GM18868 (cell line): Measurements from ENCODE around the gene PBX2.
"Not testable (repeated sequence)": the region's sequence is repeated elsewhere in the genome, so short reads cannot be mapped to it uniquely, and the experiment has no call there.

Experiments
- ATAC-seq: cut with Tn5 transposase; IDR thresholded peaks from one replicate; pipeline ENCODE4 v1.9.1; 2021; ENCODE audit warnings: mild to moderate bottlenecking, moderate library complexity; ENCODE audit not compliant: unreplicated experiment

Gene PBX2

GRCh38 chr6:32203426-32204267 lies 13.6 kb upstream of the PBX2 start:
- ATAC-seq: no peak

GRCh38 chr6:32202186-32202585 lies 12.2 kb upstream of the PBX2 start:
- ATAC-seq: no peak

- no peak for ATAC-seq
Observed at GRCh38 chr6:32200711-32201475, 10.9 kb upstream of the PBX2 start.

GRCh38 chr6:32198866-32199265 lies 8.9 kb upstream of the PBX2 start:
- no peak for ATAC-seq

GRCh38 chr6:32198345-32198696 lies 8.3 kb upstream of the PBX2 start:
- no peak for ATAC-seq

- ATAC-seq: no peak
Observed at GRCh38 chr6:32196682-32197616, 6.9 kb upstream of the PBX2 start.

- peak; percentile 77 for ATAC-seq
Observed at GRCh38 chr6:32195902-32196681, 6.1 kb upstream of the PBX2 start.

GRCh38 chr6:32195652-32195901 lies 5.6 kb upstream of the PBX2 start:
- ATAC-seq: peak; percentile 63

GRCh38 chr6:32194825-32195651 lies 5.0 kb upstream of the PBX2 start:
- no peak for ATAC-seq

- no peak for ATAC-seq
Observed at GRCh38 chr6:32194388-32194787, 4.4 kb upstream of the PBX2 start.

GRCh38 chr6:32193096-32193495 lies 3.1 kb upstream of the PBX2 start:
- not testable (repeated sequence) for ATAC-seq

- ATAC-seq: no peak
Observed at GRCh38 chr6:32192608-32193039, 2.6 kb upstream of the PBX2 start, which contains the start of gene GPSM3. Gene GPSM3, minus strand, starts transcription at chr6:32192643. Its CDS starts 130 bp downstream, at chr6:32192513.

GRCh38 chr6:32191696-32192607 lies 1.9 kb upstream of the PBX2 start:
- no peak for ATAC-seq

GRCh38 chr6:32190911-32191677 lies 1.1 kb upstream of the PBX2 start:
- no peak for ATAC-seq

GRCh38 chr6:32189742-32190053 lies 304 bp downstream of the PBX2 start:
- no peak for ATAC-seq

GRCh38 chr6:32189069-32189741 lies 797 bp downstream of the PBX2 start:
- ATAC-seq: no peak

- no peak for ATAC-seq
Observed at GRCh38 chr6:32188381-32189068, 1.5 kb downstream of the PBX2 start.
